Measurements from ENCODE around the gene PRG3. TPM values are rescaled to one million over a fixed set of nuclear protein-coding genes. Genes with fewer than 3 reads are reported as not detected.

Gene PRG3
- total and polyA plus RNA-seq, 2 donors (not counting 3 experiments of a cell fraction or from before 2014, with no cell fraction given), result not detected

DNA sequence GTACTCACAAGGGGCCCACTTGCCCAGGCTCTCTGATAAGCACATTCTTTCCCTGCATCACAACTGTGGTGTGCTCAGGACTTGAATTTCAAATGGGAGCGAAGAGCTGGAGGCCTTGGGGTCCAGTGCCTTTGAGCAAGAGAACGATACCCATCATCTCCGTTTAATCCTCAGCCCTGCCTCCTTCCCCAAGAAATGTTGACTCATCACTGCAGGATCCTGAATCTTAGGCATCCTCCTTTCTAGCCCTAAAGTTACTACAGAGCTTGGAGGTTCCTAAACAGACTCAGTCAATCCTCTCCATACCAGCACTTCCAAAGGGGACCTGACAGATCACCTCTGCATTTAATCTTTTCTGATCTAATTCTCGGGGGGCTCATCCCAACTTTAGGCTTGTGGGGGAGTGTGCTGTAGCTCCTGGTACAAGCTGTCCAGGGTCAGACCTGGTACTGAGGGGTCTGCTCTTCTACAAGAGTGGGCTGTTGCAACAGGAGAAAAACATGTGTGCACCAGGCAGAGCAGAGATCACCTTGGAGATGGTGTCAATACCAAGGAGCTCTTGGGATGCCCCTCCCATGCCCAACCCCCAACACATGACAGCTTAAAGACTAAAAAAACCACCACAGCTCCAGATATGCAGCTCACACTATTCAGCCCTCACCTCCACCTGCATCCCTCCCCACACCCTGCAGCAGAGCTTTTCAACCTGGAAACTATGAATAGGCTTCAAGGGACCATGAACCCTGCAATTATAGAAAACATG is 13.4 kb upstream of the PRG3 start:
- TF ChIP-seq MYC (IDR thresholded peaks at IDR 0.05; ENCODE audit: low read depth, low read length) (no peak), POLR2AphosphoS5 (IDR thresholded peaks at IDR 0.05; ENCODE audit: insufficient read depth, low read depth, low read length) (no peak), JUN (IDR thresholded peaks at IDR 0.05; ENCODE audit: borderline replicate concordance, insufficient read depth, insufficient read length, low read depth) (no peak), POLR2A (IDR thresholded peaks at IDR 0.05; ENCODE audit: low read depth, low read length) (no peak), FOS (IDR thresholded peaks at IDR 0.05; ENCODE audit: borderline replicate concordance, insufficient read depth, low read length) (no peak), GATA2 (IDR thresholded peaks at IDR 0.05; ENCODE audit: insufficient read depth, insufficient read length, low read depth, low read length) (no peak), EZH2 (IDR thresholded peaks at IDR 0.05; ENCODE audit: borderline replicate concordance, low read depth, low read length, severe bottlenecking) (no peak)
- TF ChIP-seq, protein P1, sequence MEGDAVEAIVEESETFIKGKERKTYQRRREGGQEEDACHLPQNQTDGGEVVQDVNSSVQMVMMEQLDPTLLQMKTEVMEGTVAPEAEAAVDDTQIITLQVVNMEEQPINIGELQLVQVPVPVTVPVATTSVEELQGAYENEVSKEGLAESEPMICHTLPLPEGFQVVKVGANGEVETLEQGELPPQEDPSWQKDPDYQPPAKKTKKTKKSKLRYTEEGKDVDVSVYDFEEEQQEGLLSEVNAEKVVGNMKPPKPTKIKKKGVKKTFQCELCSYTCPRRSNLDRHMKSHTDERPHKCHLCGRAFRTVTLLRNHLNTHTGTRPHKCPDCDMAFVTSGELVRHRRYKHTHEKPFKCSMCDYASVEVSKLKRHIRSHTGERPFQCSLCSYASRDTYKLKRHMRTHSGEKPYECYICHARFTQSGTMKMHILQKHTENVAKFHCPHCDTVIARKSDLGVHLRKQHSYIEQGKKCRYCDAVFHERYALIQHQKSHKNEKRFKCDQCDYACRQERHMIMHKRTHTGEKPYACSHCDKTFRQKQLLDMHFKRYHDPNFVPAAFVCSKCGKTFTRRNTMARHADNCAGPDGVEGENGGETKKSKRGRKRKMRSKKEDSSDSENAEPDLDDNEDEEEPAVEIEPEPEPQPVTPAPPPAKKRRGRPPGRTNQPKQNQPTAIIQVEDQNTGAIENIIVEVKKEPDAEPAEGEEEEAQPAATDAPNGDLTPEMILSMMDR (IDR thresholded peaks at IDR 0.05; ENCODE audit: extremely low read depth in 1 of 2, insufficient read depth in 1 of 2, low read depth in 1 of 2, low read length in 2 of 2), result no peak
- TF ChIP-seq, protein P2, sequence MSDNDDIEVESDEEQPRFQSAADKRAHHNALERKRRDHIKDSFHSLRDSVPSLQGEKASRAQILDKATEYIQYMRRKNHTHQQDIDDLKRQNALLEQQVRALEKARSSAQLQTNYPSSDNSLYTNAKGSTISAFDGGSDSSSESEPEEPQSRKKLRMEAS (IDR thresholded peaks at IDR 0.05; ENCODE audit: insufficient read depth, insufficient read length), result no peak
- Histone ChIP-seq H4K20me1 (replicated peaks; ENCODE audit: control insufficient read depth, extremely low read depth, insufficient read depth, low read length) (no peaks in the 10 kb centered on the region), H3K27me3 (ENCODE audit: control insufficient read depth in 2 of 2, insufficient read depth in 2 of 2, low read length in 2 of 2) (peaks cover 5 to 16% of the 10 kb centered on the region in 2 experiments), H3K79me2 (ENCODE audit: control insufficient read depth, insufficient read depth, low read length) (no peaks in the 10 kb centered on the region), H3K9ac (replicated peaks; ENCODE audit: extremely low read depth, insufficient read depth, low read length) (no peak overlapping the region), H3K4me2 (ENCODE audit: insufficient read depth, low read length) (no peak overlapping the region), H3K9me1 (replicated peaks; ENCODE audit: control insufficient read depth, extremely low read depth, insufficient read depth, low read length) (no peaks in the 10 kb centered on the region), H3K36me3 (ENCODE audit: control insufficient read depth in 2 of 2, extremely low read depth in 1 of 2, insufficient read depth in 2 of 2, low read length in 2 of 2) (no peaks in the 10 kb centered on the region), H3K4me3 (replicated peaks in 1 of 3; ENCODE audit: insufficient read depth in 1 of 3, low read depth in 1 of 3, low read length in 3 of 3) (no peak overlapping the region), H3K9me3 (replicated peaks; ENCODE audit: control insufficient read depth, insufficient read depth, low read length) (no peaks in the 10 kb centered on the region), H2AFZ (ENCODE audit: low read depth, low read length) (no peak overlapping the region), H3K4me1 (ENCODE audit: control insufficient read depth, extremely low read depth, insufficient read depth, low read length) (peaks cover 5% of the 10 kb centered on the region), H3K27ac (ENCODE audit: insufficient read depth, low read depth, low read length) (no peak overlapping the region)
- DNase-seq (ENCODE audit: low read depth, low spot score) (no peak), FAIRE-seq (no peak)
- no TSS peak for BruUV-seq (replicated peaks)
- intact Hi-C loops (cut with micrococcal nuclease) (no loop called here), dilution Hi-C loops (cut with MboI; ENCODE audit: extremely low pct_ligation_motif_present, low sequenced_read_pairs) (no loop called here)
- CTCF ChIA-PET, result interaction anchor here (1.4 kb wide), 1 partner anchor 14 kb away, joined by 3 read pairs; no protein-coding TSS in a partner anchor
- POLR2A ChIA-PET, result no interaction called here

Data from endothelial cell of umbilical vein (primary cell).